Epithelial cell of proximal tubule (primary cell): ENCODE data around the gene EDRF1. TPM values are rescaled to one million over a fixed set of nuclear protein-coding genes. Genes with fewer than 3 reads are reported as not detected.

ENCODE experiments used
- DNase-seq: peaks from one replicate; pipeline ENCODE4 v3.0.0-alpha.2; 2011; ENCODE audit warnings: low read depth
- H3K4me3 ChIP-seq: 2 replicates; pipeline ENCODE4 v1.5.1; 2011; ENCODE audit warnings: low read depth, mild to moderate bottlenecking, low read length
- CTCF ChIP-seq: conservative IDR thresholded peaks from 2 replicates; pipeline ENCODE4 v1.5.1; 2012; ENCODE audit warnings: low read depth, mild to moderate bottlenecking, low read length
- total RNA-seq: library from RNA; depleted of rRNA; stranded (reverse); fragments of >200 nt; gene quantifications from 2 replicates; pipeline ENCODE4 v1.2.3, GENCODE V29; 2015

The EDRF1 gene
- total RNA-seq, 1 donor from 2014 or later = 14.5 TPM

GRCh38 chr10:125773687-125774543, 54.4 kb downstream of the EDRF1 start:
- no peak overlapping the region for H3K4me3 ChIP-seq
- DNase-seq = no peak
- TF ChIP-seq CTCF = no peak

GRCh38 chr10:125774581-125775191, 55.2 kb downstream of the EDRF1 start:
- TF ChIP-seq CTCF = no peak
- no peak overlapping the region for H3K4me3 ChIP-seq
- DNase-seq = no peak

GRCh38 chr10:125775491-125776106, 56.1 kb downstream of the EDRF1 start, which contains the start of gene MMP21:
Gene MMP21, minus strand, starts transcription at chr10:125775821. Its CDS starts 0 bp downstream, at chr10:125775821.
- no peak for DNase-seq
- no peak within 1 kb of the TSS for H3K4me3 ChIP-seq
- no peak for TF ChIP-seq CTCF

- no peak for TF ChIP-seq CTCF
- DNase-seq = no peak
- no peak overlapping the region for H3K4me3 ChIP-seq
Observed at GRCh38 chr10:125777806-125778205, 58.3 kb downstream of the EDRF1 start.

GRCh38 chr10:125778556-125778955, 59.0 kb downstream of the EDRF1 start:
- no peak for DNase-seq
- no peak overlapping the region for H3K4me3 ChIP-seq
- no peak for TF ChIP-seq CTCF

GRCh38 chr10:125779403-125780327, 60.2 kb downstream of the EDRF1 start:
- DNase-seq = no peak
- TF ChIP-seq CTCF = no peak

More at GRCh38 chr10:125779403-125780327, 60.2 kb downstream of the EDRF1 start:
- H3K4me3 ChIP-seq = no peak overlapping the region
